Embryonic facial prominence (tissue), 1 donor: ENCODE data around the gene NDEL1.
"Not testable (repeated sequence)": the region's sequence is repeated elsewhere in the genome, so short reads cannot be mapped to it uniquely, and the experiment has no call there.

ENCODE experiments used
- DNase-seq: peaks from one replicate; pipeline ENCODE4 v3.0.0-alpha.2; 2016; ENCODE audit errors: extremely low spot score

Gene NDEL1, protein sequence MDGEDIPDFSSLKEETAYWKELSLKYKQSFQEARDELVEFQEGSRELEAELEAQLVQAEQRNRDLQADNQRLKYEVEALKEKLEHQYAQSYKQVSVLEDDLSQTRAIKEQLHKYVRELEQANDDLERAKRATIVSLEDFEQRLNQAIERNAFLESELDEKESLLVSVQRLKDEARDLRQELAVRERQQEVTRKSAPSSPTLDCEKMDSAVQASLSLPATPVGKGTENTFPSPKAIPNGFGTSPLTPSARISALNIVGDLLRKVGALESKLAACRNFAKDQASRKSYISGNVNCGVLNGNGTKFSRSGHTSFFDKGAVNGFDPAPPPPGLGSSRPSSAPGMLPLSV

DNA sequence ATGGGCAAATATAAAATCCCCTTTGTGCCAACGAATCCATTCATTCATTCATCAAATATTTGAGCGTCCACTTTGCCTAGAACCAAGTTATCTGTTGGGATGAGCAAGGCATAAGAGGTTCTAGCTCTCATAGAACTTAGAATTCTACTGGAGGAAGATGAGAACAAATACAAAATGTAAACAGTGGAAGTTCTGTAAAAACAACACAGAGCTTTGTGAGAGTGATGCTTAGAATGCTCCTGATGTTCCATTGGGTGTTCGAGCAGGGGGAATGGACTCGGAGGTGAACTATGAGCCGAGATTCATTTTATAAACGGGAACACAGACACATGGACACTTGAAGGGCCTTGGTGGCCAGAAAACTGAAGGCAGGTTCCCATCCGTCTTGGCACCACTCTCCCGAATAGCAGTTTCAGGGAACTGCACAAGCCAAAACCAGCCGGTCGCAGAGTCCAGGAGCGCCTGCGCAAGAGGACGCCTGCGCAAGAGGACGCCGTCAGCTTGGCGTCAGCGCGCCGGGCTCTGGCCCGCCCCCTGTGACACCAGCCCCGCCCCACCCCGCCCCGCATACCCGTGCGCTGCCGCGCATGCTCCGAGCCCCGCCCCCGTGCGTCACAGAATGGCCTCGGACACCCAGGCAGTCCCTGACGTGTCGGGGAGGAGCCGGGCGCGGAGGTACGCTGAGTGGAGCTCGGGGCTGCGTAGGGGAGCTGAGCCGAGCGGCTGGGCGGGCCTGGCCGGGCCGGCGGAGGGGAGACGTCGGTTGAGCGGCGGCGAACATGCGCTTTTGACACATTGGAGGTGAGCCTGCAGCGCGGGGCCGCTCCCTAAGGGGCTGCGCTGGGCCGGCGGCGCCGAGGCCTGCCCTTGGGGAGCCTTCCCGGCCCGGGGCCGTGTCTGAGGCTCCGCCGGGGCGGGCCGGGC, at the start of gene NDEL1:
Gene NDEL1, plus strand, starts transcription at position 640 of the 924 bp plus-strand sequence. CDS start 8,388 bp downstream, outside the sequence.
- DNase-seq: peak; percentile 94

DNA sequence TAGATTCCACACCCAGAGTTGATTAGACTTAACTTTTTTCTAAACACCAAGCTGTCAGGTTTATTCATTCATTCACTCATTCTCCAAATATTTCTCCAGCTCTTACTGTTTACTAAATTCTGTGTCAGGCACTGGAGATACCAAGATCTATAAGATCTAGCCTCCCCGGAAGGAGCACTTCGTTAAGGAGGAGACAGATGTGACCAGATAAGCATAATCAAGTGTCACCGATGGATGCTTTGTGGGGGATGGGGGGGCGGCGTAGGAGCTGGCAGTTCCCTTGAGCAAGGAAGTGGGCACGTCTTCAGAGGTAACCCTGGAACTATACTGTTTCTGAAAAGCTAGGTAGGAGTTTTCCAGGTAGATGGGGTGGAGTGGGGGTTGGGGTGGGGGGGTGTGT, 48.8 kb upstream of the NDEL1 start:
- no peak for DNase-seq

DNA sequence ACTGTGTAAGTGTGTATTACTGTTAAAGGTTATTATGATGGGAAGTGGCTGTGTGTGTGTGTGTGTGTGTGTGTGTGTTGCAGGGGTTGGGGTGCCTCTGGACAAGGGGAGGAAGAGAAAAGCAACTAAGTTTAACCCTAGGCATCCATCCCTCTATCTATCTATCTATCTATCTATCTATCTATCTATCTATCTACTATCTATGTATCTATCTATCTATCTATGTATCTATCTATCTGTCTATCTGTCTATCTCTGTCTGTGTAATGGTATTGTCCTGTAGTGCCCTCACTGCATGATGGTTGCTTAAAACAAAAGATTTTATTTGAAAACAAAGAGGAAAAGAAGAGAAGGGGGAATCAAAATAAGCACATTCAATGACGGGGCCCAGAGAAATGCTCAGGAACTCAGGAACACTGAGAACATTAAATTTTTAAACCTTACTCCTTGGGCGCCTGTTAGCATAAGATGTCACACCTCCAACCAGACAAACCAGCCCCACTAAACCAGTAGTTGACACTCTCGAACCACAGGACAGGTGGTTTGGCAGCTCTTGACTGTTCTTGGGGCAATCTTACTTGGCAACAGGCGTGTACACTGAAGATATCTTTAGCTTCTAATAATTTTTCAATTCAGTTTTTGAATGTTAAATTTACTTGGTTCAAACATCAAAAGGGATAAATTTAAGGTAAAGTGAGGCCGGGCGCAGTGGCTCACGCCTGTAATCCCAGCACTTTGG, 47.6 kb upstream of the NDEL1 start:
- DNase-seq: no peak

DNA sequence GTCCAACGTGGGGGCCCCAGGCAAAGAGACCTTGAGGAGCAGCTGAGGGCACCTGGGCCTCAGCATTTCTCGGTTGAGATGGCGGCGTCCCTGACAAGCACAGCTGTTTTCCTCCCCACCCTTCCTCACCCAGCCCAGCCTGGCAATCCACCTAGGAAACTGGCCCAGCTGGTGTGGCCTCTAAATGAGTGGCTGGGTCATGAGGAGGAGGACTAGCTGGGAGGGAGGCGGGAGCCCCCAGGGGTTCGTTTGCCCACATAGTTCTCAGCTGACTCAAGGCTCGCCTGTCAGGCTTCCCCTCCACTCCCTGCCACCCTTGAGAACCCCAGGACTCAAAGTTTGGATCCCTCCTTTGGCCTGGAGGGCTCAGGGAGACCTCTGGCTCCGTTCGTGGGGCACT, 44.0 kb upstream of the NDEL1 start:
- no peak for DNase-seq

DNA sequence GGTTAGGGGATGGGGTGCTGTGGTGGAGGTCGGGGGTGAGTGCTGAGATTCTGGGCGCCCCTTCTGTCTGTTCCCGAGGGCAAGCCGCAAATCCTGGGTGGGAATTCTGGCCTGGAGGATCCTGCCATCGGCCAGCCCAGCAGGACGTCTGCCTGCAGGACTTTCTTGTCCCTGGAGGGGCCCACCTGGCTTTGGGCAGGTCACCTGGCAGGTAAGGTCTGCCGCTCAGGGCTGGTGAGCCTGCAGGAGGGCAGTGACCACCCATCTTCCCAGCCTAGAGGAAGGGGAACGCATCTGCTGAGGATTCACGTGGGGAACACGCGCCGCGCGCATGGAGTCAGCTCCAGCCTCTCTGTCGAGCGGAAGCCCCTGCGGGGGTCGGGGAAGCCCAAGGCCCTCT, 43.4 kb upstream of the NDEL1 start:
- DNase-seq: no peak

DNA sequence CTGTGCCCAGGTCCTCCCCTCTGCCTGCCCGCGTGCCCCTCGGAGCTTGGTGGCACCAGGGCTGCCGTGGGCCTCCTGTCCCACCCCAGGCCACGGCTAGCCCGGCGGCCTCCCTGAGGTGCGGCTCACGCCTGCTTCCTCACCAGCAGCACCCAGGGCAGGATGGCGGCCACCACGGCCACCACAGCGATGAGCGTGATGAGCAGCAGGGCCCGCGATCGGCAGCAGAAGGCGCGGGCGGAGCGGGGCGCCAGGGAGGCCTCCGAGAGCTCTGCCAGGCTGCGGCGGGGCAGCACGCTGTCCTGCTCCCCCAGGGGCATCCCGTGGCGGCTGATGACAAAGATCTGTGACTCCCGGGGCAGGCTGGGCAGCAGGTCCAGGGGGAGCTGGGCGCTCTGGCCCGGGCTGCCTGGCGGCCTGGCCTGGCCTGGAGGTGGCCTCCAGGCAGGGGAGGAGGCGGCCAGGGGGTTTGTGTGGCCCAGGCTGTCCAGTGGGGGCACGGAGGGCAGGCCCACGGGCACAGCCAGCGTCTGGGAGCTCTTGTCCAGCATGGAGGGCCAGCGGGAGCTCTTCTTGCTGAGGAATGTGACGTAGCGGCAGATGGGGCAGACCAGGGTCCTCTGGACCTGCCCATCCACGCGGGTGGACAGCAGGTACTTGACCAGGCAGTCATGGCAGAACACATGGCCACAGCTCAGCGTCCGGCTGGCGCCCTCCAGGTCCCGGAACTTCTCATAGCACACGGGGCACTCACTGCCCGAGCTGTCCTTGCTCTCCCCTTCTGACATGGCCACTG, 42.8 kb upstream of the NDEL1 start:
- DNase-seq: no peak

DNA sequence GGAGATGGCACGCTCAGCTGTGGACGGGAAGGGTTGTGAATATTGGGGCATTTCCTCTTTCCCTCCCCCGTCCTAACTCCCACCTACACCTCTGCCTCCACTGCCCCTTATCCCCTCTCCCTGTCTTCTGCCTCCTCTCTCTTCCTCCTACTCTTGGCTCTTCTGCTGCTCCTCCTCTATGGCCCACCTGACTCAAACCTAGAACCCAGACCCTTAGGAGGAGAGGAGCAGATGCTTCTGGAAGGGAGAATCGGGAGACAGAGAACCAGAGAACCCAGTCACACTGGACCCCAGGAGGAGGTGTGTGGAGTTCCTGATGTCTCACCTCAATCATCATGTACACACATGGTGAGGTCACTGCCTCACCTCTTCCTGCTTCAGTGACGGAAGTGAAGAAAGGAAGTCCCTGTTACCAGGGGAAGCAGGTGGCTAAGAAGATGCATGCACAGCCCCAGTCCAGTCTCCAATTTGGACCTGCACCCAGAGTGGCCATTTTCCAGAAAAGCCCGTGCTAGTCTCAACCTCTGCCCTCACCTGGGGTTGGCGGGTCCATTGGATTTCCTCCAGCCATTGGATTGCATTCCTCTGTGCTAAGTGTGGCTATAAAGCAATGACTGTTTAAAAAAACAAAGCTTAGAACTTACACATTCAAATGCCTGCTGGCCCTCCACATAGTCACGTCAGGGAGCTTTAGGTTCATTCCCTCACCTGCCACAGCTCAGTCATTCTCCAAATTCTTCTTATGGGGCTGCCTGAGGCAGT, 42.0 kb upstream of the NDEL1 start:
- DNase-seq: no peak

DNA sequence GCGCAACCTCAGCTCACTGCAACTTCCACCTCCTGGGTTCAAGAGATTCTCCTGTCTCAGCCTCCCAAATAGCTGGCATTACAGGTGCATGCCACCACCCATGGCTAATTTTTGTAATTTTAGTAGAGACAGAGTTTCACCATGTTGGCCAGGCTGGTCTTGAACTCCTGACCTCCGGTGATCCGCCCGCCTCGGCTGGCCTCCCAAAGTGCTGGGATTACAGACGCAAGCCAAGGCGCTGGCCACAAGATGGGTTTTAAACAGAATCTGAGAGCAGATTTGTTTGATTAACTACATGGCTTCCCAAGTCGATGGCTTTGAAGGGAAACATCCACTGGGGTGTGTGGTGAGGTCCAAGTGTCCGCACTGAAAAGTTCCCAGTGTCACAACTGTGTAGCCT, 41.2 kb upstream of the NDEL1 start:
- not testable (repeated sequence) for DNase-seq

DNA sequence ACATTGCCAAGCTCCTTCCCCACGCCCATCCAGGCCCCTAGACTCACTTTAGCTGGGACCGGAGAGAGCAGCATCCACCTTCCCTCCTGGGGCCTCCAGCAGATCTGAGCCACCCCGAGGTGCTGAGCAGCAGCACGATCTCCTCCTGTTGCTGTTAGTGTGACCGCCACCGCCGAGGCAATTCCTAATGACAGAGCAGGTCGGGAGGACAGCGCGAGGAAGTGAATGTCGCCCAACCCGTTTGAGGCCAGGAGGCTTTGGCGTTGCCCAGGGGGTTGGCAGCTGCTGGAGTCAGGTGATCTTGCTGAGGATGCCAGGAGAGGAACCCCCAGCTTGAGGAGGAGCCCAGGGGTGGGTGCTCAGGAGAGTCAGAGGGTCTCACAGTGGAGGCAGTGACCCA, 38.0 kb upstream of the NDEL1 start, which contains the start of gene RNF222:
Gene RNF222, minus strand, starts transcription at position 192 of the 400 bp plus-strand sequence. CDS start 4,366 bp downstream, outside the sequence.
- no peak for DNase-seq

DNA sequence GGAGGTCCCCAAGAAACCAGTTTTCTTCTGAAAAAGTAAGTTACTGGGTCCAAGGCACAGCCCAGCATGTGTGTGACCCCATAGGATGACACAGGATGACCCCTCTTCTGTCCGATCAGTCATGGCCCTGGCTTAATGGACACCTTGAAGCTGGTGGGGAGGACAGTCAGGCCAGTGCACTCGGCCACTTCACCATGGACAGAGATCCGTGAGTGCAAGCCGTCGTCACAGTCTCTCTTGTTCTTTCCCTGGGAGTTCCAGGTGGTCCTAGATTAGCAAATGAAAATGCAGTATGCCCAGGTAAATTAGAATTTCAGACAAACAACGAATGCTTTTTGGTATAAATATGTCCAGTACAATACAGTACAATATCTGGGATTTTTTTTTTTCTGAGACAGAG, 36.7 kb upstream of the NDEL1 start:
- DNase-seq: no peak

DNA sequence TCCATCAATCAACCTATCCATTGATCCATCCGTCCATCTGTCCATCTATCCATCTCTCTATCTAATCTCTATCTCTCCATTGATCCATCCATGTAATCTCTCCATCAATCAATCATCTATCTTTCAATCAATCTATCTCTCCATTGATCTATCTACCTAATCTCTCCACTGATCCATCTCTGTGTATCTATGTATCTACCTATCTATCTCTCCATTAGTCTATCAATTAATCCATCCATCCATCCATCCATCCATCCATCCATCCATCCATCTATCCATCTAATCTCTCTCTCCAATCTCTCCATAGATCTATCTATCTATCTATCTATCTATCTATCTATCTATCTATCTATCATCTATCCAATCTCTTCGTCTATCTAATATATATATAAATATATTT, 34.6 kb upstream of the NDEL1 start:
- DNase-seq: no peak

DNA sequence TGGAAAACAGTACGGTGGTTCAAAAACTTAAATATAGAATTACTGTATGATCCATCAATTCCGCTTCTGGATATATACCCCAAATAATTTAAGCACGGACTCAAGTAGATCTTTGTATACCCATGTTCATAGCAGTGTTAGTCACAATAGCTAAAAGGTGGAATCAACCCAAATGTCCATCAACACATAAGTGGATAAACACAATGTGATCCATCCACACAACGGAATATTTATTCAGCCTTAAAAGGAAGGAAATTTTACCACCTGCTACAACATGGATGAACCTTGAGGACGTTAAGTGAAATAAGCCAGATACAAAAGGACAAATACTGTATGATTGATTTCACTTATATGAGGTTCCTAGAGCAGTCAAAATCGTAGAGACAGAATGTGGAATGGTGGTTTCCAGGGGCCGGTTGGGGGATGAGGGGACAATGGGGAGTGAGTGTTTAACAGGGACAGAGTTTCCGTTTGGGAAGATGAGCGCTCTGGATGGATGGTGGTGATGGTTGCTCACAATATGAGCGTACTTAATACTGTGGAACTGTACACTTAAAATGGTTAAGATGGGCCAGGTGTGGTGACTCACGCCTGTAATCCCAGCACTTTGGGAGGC, 32.7 kb upstream of the NDEL1 start:
- DNase-seq: no peak

DNA sequence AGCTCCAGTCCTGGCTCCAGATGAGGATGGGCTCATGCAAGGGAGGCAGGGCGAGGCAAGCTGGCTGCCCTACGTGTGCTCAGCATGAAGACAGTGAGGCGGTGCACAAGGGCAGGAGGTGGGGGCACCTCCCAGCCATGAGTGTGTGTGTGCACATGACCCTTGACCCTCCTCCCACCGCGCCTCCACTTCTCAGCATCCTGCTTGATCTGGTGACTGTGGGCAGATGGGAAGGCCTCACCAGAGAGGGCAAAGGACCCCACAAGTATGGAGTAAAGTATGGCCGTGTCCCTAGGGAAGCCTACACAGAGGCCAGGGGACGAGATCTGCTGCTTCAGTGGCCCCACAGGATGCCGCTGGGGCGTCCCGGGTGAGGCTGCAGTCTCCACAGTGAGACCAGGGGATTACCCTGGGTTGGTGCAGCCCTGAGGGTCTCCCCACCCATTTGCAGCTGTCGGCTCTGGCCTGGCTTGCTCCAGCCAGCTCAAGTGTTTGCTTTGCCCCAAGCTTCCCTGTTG, 30.1 kb upstream of the NDEL1 start:
- no peak for DNase-seq

DNA sequence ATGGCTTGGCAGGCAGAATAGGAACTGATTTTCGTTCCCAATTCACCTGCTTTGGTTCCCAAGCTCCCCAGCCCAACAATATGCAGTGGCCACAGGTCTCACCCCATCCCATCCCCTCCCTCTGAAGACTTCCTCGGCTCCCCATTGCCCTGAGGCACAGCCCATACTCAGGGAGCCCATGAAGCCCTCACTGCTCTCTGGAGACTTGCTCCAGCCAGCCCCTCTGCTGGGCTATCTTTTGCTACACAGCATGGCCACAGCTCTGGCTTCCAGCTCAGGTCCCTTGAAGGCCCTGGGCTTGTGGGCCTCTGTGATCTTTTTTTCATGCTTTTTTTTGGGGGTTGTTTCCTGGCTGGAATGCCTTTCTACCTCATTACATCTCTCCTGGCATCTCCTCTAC, 29.5 kb upstream of the NDEL1 start:
- no peak for DNase-seq

DNA sequence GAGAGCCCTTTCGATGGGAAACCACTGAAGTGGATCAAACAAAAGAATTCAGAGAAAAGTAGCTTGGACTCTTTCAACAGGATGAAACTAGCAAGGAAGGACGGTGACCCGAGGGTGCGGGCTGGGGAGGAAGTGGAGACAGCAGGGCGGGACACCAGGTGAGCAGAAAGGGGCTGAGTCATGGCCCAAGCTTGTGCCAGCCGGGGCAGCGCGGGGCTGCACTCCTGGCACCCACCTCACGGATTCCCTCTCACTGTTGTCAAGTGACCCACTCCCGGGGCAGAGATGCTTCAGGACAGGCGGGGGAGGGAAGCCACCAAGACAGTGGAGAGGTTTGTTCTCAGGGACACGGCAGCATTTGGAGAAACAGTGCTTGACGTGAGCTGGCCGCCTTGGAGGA, 27.3 kb upstream of the NDEL1 start:
- no peak for DNase-seq

DNA sequence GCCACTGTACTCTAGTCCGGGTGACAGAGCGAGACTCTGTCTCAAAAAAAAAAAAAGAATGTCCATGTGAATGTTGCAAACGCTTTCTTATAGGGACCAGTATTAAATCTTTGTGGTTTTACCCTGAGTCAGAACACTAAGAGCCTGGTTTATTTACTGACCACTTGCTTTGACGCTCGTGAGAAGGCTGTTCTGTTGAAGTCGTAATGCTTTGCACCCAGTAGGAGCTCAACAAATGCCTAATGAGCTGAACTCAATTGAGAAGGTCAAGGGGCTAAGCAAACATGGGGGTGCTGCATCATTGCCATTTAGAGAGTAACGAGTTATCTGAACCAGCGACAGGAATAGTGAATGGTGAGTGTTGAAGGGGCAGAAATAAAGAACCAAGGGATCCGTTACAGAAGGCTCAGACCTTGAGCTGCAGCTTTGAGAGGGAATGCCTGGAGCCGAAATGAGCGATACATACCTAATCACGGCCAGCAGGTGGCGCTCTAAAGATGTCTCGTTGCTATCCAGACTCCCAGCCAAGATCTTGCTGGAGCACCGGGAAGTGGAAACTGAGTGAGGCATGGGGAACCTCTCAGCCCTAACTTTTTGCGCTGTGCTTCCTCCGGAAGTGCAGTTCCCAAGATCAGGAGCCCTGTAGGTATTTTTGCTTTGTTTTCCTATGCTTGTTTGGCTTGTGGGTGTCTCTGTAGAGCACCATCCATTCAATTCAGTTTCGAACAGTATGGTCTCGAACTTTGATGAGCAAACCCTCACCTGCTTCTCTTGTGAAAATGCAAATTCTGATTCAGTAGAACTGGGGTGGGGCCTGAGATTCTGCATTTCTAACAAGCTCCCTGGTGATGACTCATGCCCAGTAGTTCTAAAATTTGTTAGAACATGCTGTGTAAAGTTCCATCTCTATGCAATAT, 25.5 kb upstream of the NDEL1 start:
- peak; percentile 69 for DNase-seq

DNA sequence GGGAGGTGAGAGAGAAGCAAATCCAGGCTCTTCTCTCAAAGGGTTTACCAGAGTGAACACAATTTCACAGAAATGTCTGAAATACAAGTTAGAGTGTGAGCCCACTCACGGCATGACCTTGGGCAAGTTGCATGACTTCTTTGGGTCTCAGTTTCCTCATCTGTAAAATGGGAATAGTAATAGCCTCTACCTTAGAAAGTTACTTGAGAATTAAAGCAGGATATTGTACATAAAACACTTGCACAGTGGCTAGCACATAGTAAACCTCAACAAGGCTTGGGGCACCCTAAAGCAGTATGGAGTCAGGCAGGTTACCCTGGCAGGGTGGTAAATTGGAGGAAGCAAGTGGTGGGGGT, 24.8 kb upstream of the NDEL1 start:
- DNase-seq: no peak

DNA sequence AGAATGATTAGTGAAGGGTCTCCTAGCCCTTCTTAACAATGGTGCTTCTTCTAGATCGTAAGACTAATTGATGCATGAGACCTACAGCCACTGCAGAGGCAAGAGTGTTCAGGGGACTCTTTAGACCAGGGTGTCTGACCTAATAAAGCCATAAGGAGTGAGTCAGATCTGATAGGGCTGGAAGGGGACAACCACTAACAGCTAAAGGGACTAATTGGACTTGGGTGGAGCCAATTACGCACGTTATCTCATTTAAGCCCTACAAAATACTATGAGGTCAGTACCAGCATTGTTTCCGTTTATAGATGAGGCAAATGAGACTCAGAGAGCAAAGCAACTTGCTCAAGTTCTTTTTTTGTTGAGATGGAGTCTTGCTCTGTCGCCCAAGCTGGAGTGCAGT, 23.6 kb upstream of the NDEL1 start:
- DNase-seq: no peak

DNA sequence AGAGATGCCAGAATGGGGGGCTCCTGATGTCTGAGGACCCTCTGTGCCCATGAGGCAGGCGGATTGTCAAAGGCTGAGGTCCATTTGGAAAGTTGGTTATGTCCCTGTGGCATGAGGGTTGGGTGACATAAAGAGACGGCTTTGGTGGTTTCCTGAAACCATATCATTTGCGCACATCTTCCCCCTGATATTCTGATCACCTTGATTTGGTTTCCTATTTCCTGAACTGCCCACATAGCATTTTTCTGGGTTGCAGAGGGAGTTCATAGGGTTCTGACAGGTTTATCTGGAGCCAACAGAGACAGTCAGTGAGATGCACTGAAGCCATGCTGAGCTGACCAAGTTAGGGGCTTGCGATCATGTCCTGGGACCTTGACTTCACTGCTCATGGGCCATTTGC, 22.4 kb upstream of the NDEL1 start:
- no peak for DNase-seq
